DMS79 (cell line): ENCODE data around the gene ENGASE.

Source experiments
- DNase-seq: peaks from one replicate; lab custom pipeline; 2025; lab: John Stamatoyannopoulos, UW

The ENGASE gene

DNA sequence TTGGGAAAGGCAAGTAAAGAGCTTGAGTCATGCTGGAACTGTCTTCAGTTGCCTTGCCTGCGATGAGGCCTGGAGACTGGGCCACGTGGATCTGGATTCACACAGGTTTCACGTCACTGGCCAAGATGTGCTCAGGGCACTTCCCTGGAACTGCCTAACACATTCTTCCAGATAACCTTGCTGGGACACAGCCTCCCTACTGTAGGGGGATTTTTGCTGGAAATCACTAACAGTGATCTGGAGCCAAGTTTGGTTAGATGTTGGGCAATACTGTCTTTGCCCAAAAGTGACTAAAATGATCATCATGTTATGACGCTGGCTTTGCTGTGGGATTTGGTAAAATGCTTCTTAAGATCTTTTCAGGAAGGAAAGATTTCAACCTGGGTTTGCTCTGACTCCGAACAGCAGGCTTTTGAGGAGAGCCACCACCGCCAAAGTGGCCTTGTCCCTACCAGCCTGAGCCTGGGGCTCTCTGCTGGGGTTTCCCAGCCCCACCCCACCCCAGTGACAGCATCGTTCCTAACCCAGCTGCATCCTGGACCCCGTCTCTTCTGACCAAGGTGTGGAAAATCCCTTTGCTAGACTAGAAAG, 36.0 kb upstream of the ENGASE start:
- DNase-seq, result no peak

DNA sequence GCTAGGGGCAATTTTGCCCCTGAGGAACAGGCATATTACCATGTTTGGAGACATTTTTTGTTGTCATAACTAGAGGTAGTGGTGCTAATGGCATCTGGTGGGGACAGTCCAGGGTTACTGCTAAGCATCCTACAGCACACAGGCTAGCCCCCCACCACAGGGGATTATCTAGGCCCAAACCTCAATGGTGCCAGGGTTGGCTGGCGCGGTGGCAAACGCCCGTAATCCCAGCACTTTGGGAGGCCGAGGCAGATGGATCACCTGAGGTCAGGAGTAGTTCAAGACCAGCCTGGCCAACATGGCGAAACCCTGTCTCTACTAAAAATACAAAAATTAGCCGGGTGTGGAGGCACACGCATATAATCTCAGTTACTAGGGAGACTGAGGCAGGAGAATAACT, 35.5 kb upstream of the ENGASE start:
- DNase-seq, result no peak

GRCh38 chr17:79039886-79040285, 34.7 kb upstream of the ENGASE start:
- DNase-seq, result no peak

- no peak for DNase-seq
These were observed 33.5 kb upstream of the ENGASE start for GRCh38 chr17:79041041-79041570.

- DNase-seq, result no peak
These were observed 32.8 kb upstream of the ENGASE start for GRCh38 chr17:79041723-79042420.

DNA sequence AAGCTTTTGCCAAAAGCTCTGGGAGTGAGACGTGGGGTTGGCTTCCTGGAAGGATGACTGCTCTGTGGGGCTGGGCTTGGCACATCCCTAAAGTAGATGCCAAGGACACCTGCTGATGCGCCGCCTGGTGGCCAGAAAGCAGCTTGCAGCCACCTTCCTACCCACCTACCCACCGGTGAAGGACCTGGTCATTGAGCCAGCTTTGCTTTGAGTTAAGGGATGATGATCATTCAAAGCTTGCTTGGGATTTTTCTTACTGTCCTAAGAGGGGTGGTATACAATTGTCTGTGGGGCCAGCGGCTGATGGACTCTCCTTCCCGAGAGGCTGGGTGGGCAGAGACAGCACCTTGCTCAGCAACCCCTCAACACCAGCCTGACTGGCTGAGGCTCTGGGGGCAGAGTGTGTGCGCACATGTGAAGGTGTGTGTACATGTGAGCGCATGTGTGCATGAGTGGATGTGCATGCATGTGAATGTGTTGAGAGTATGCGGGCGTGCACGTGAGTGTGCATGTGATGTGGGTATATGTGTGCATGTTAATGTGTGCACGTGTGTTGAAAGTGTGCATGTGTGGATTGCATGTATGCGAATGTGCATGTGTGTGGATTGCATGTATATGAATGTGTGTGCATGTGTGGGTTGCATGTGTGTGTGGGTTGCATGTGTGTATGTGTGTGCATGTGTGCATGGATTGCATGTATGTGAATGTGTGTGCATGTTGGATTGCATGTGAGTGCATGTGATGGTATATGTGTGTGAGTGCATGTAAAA, 32.0 kb upstream of the ENGASE start:
- DNase-seq, result no peak

- DNase-seq, result no peak
These were observed 31.3 kb upstream of the ENGASE start for GRCh38 chr17:79043191-79043930.

DNA sequence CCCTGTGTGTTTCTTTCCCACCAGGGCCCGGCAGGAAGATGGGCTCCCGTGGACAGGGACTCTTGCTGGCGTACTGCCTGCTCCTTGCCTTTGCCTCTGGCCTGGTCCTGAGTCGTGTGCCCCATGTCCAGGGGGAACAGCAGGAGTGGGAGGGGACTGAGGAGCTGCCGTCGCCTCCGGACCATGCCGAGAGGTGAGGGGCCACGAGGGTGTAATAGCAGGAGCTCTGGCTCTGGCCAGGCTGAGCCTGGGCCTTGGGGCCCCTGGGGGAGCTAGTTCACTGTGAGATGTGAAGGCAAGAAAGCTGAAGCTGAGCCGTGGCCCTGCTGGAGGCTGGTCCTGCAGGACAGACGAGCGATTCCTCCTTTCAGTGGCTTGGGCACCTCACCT, 30.7 kb upstream of the ENGASE start:
- no peak for DNase-seq

DNA sequence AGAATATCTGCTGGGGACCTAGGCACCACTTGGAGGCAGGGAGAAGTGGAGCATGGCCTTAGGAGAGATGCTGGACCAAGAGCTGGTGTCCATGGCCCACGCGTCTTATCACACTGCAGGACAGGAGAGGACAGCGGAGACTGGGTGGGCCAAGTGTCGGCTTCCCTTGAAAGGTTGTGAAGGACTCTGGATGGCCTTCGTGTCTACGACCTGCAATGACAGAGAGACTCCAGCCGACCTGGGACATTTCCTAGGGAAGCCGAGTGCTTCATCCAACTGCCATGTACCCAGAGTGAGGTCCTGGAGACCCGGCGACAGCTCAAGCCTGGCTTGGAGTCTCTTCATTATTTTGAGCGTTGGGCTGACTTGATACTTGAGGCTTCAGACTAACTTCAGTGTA, 30.2 kb upstream of the ENGASE start:
- no peak for DNase-seq

- no peak for DNase-seq
These were observed 29.5 kb upstream of the ENGASE start for GRCh38 chr17:79045001-79045729.

GRCh38 chr17:79045842-79046196, 28.8 kb upstream of the ENGASE start:
- no peak for DNase-seq

DNA sequence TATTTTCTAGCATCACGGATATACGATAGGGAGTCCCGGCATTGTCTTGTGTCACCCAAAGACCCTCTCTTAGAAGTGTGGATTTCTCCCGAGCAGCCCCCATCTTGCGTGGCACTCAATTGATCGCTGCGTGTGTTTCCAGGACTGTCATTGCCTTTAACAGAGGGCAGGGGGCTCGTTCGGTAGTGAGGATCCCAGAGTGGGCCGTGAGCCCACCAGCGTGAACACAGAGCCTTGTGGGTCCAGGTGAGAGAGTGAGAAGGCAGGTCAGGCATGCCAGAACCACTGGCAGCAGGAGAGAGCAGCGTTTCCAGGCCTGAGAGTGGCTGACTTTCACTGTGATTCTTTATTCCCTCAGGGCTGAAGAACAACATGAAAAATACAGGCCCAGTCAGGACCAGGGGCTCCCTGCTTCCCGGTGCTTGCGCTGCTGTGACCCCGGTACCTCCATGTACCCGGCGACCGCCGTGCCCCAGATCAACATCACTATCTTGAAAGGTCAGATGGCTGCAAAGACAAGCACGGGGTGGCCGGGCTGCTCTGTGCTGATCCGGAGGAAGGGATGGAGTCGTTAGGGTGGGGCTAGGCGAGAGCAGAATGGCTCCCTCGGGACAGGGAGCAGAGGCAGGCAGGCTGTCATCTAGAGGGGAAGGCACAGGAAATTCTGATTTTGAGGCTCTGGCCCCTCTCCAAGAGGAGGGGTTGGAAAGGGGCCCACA, 28.3 kb upstream of the ENGASE start:
- no peak for DNase-seq

GRCh38 chr17:79046916-79047280, 27.7 kb upstream of the ENGASE start:
- no peak for DNase-seq

DNA sequence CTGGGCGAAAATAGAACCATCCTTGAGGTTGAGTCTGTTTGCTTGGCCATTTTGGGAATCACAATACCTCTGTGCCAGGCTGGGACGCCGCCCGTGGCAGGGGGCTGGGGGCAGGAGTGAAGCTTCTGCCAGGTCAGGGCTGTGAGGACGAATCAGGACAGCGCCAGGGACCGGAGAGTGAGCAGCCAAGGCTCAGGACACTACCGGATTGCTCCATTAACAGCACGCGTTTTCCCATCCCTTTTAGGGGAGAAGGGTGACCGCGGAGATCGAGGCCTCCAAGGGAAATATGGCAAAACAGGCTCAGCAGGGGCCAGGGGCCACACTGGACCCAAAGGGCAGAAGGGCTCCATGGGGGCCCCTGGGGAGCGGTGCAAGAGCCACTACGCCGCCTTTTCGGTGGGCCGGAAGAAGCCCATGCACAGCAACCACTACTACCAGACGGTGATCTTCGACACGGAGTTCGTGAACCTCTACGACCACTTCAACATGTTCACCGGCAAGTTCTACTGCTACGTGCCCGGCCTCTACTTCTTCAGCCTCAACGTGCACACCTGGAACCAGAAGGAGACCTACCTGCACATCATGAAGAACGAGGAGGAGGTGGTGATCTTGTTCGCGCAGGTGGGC, 27.2 kb upstream of the ENGASE start:
- DNase-seq, result no peak

DNA sequence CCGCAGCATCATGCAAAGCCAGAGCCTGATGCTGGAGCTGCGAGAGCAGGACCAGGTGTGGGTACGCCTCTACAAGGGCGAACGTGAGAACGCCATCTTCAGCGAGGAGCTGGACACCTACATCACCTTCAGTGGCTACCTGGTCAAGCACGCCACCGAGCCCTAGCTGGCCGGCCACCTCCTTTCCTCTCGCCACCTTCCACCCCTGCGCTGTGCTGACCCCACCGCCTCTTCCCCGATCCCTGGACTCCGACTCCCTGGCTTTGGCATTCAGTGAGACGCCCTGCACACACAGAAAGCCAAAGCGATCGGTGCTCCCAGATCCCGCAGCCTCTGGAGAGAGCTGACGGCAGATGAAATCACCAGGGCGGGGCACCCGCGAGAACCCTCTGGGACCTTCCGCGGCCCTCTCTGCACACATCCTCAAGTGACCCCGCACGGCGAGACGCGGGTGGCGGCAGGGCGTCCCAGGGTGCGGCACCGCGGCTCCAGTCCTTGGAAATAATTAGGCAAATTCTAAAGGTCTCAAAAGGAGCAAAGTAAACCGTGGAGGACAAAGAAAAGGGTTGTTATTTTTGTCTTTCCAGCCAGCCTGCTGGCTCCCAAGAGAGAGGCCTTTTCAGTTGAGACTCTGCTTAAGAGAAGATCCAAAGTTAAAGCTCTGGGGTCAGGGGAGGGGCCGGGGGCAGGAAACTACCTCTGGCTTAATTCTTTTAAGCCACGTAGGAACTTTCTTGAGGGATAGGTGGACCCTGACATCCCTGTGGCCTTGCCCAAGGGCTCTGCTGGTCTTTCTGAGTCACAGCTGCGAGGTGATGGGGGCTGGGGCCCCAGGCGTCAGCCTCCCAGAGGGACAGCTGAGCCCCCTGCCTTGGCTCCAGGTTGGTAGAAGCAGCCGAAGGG, 26.4 kb upstream of the ENGASE start:
- DNase-seq, result no peak

- DNase-seq, result no peak
These were observed 25.5 kb upstream of the ENGASE start for GRCh38 chr17:79048826-79049755.

- DNase-seq, result no peak
These were observed 24.8 kb upstream of the ENGASE start for GRCh38 chr17:79049821-79050220.

- no peak for DNase-seq
These were observed 24.1 kb upstream of the ENGASE start for GRCh38 chr17:79050551-79050950.

GRCh38 chr17:79051306-79051705, 23.3 kb upstream of the ENGASE start:
- no peak for DNase-seq
